ENCODE data around the gene CDH12. TPM values are rescaled to one million over a fixed set of nuclear protein-coding genes. Genes with fewer than 3 reads are reported as not detected.
"Not testable (repeated sequence)": the region's sequence is repeated elsewhere in the genome, so short reads cannot be mapped to it uniquely, and the experiment has no call there.

CDH12 gene
- total RNA-seq, 1 donor from 2014 or later, result not detected

GRCh38 chr5:22315052-22315451 lies 538.1 kb downstream of the CDH12 start:
- not testable (repeated sequence) for DNase-seq (ENCODE audit: low spot score)

- no peak for DNase-seq (ENCODE audit: low spot score)
Observed at GRCh38 chr5:22314548-22314947, 538.6 kb downstream of the CDH12 start.

GRCh38 chr5:22306011-22306410 lies 547.1 kb downstream of the CDH12 start:
- DNase-seq (ENCODE audit: low spot score), result no peak

DNA sequence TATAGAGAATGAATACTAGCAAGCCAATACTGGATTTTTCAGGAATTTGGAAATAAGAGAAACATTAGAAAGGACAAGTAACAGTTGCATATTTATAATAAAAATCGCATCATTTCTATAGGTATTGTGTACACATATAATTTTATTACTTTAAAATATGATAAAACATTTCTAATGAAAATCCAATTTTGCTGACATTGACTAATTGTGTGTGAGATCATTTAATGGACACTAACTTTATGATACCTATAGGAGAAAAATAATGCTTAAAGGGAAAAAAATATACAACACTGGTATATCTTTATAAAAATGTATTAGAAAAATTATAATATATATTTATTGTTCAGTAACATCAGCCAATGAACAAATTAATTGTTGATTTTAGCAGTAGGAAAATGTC lies 557.3 kb downstream of the CDH12 start:
- DNase-seq (ENCODE audit: low spot score), result no peak

GRCh38 chr5:22293147-22293546 lies 560.0 kb downstream of the CDH12 start:
- DNase-seq (ENCODE audit: low spot score), result no peak

- DNase-seq (ENCODE audit: low spot score), result no peak
Observed at GRCh38 chr5:22278164-22278563, 575.0 kb downstream of the CDH12 start.

DNA sequence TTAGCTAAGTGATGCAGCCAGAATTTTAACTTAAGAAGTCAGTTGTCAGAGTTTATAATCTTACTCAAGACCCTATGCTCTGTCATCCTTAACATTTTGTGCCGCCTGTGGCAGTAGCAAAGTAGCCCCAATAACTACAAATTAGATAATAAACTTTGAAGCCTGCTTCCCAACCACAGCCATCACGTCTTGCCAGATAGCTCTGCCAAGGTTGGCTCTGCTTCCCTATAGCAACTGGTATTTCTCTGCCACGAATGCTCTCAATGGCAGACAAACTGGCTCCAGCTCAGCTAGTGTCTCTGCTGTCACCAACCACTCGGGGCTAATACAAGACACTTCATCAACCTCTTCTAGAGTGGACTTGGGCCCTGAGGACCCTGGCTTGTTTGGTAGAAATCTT lies 576.1 kb downstream of the CDH12 start:
- no peak for DNase-seq (ENCODE audit: low spot score)

DNA sequence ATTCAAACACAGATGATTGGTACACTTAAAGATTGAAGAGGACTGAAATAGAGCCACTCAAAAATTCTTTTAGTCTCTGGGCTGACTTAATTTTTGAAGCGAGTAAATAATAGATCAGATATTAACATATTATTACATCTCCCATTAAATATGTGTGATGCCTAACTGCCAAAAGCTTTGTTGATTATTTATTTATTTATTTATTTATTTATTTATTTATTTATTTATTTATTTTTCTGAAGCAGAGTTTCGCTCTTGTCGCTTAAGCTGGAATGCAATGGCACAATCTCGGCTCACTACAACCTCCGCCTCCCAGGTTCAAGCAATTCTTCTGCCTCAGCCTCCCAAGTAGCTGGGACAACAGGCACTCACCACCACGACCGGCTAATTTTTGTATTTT lies 587.3 kb downstream of the CDH12 start:
- not testable (repeated sequence) for DNase-seq (ENCODE audit: low spot score)

GRCh38 chr5:22258139-22258538 lies 595.0 kb downstream of the CDH12 start:
- no peak for DNase-seq (ENCODE audit: low spot score)

DNA sequence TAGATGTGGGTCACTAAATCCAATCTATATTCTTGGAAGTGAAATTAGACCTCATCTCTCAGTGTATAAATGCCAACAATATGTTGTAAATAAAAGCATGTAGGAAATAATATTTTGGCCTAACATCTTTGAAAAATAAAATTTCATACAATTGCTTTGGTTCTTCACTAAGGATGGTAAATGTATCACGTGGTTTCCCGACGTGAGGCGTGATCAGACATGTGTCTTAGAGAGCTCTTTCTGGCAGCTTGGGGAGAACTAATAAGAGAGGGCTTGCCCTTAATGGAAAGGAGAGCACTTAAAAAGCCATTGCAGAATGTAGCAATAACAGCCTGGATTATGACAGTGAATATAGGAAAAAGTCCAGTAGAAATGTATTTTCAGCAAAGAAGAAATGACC lies 602.6 kb downstream of the CDH12 start:
- DNase-seq (ENCODE audit: low spot score), result no peak

DNA sequence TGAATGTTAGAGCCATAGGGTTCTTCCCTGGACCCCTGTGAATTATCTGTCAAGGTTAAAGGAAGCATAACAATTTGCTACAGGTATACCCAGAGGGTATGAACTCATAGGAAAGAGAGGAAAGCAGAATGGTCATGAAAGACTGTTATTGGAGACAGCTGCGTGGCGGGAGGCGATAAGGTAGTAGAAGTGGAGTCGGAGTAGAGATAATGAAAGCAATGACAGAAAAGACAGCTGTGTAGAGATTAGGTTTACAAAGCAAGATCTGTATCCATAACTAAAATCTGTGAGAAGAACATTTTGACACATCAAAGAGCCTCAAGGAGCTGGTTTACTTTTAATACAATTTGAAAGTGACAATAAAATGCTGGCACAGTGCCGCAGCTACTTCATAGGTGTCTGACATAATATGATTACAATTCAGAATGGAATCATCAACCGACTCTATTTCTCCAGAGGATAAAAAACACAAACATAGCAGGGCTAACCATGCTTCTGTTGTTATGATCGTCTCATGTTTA lies 603.9 kb downstream of the CDH12 start:
- DNase-seq (ENCODE audit: low spot score), result no peak

DNA sequence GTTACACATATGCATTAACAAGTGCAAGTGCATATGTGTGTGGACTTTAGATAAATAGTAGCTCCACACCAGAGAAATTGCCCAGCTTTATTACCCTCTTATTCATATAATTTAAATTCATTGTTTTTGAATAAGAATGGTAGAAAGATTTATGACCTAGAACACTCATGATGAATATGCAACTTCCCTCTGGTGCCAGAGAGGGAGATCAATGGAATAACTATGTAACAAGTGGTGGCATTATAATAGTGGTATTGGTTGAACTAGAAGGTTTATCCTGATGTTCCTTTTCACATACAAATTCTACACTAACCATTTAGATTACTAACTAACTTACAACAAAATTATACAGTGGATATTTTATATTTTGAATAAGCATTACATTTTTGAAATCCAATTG lies 607.4 kb downstream of the CDH12 start:
- DNase-seq (ENCODE audit: low spot score), result no peak

DNA sequence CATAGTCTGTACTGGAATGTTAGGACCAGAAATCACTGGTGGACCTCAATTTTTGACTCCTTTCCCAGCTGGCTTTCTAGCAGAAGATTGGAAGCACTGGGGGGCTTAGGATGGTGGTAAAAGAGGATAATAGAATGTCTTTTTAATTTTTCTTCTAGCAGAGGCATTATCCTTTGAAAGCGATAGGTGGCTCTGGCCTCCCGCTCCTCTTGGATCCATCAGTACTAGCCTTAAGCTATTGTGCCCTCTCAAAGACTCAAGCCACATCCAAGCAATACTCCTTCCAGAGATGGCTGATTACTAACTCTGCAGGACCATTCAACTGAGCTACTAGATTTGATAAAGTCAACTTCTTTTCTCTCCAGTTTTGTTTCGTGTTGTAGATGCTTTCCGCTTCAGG lies 610.6 kb downstream of the CDH12 start:
- no peak for DNase-seq (ENCODE audit: low spot score)

DNA sequence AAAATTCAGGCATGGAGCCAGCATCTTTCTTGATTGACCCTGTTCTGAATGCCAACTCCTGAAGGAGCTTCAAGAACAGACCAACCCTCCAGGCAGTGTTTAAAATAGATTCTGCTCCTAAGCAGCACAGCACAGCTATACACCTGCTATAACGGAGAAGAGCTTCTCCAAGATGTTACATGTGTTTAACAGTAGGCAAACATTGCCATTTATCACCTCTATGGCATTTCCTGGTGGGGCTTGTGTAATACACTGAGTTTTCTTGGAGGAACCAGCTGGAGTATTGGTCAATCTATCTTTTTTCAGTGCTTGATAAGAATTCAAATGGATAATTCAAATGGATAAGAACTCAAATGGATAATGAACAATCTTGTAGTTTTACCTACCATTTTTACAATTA lies 615.1 kb downstream of the CDH12 start:
- no peak for DNase-seq (ENCODE audit: low spot score)

- DNase-seq (ENCODE audit: low spot score), result no peak
Observed at GRCh38 chr5:22226423-22226822, 626.7 kb downstream of the CDH12 start.

GRCh38 chr5:22223079-22223478 lies 630.1 kb downstream of the CDH12 start:
- DNase-seq (ENCODE audit: low spot score), result no peak

DNA sequence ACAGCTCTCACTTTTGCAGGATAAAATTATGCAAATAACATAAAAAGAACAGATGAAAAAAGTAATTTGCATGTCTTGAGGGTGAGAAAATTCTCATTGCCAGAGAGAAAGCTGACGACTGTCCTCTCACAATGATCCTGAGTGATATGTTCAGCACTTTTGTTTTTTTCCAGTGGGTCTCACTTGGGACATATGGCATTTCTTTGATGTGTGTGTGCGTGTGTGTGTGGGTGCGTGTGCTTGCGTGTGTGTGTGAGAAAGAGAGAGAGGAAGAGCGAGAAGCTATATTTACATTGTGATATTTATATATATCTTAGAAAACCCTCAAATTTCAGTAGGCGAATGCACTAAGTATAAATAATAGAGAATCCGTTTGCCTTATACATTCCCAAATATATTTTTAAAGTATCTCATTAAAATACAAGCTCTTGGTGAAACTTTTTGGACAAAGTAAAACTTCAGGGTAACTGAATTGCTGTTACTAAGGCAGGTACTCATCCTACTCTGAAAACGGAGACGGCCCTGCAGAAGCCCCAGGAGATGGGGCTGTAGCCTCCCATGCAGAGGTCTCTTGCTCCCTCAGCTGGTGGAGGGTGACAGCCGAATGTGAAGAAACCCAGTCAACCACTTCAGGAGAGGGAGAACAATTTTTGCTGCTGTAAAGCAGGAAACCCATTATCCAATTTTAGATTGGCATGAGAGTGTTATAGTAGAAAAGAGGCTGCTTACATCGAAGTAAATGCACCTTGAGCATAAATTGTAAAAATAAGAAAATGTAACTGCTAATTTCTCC lies 639.2 kb downstream of the CDH12 start:
- DNase-seq (ENCODE audit: low spot score), result not testable (repeated sequence)

GRCh38 chr5:22212254-22212991 lies 640.7 kb downstream of the CDH12 start:
- DNase-seq (ENCODE audit: low spot score), result not testable (repeated sequence)

DNA sequence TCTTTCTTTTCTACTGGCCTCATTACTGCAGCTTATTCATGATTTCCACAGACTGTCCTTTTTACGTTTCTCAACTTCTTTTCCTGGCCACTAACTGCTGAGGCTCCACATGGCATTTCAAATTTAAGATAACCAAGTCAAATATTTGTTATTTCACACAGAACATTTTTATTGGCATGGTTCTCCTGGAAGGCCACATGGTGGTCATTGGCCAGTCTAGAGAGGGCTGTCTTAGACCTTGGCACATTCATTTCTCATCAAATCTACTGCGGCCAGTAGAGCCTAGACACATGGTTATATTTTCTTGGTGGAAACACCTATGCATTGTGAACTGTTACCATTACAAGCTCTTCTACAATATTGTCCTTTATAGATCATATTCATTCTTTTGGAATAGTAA lies 644.7 kb downstream of the CDH12 start:
- not testable (repeated sequence) for DNase-seq (ENCODE audit: low spot score)

DNA sequence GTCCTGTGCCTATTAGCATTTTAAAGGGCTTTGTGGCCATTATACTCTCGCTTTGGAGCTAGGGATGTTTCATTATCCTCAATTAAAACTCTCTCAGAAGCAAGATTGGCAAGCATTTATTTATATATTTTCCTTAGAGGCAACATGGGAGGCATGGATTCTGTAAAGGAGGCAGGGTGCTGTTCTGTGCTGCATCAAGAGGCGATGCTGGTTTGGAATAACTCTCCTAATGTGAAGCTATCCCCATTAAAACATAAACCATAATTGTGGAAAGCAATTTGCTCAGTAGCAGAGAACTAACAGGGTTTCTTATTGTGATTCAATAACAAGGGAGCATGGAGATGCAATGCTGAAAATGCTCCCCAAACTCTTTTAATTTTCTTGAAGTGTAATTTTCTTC lies 664.5 kb downstream of the CDH12 start:
- DNase-seq (ENCODE audit: low spot score), result not testable (repeated sequence)

- DNase-seq (ENCODE audit: low spot score), result not testable (repeated sequence)
Observed at GRCh38 chr5:22187632-22188228, 665.4 kb downstream of the CDH12 start.

- not testable (repeated sequence) for DNase-seq (ENCODE audit: low spot score)
Observed at GRCh38 chr5:22169226-22169625, 683.9 kb downstream of the CDH12 start.
